ENCODE results near the gene NPTX2.

The NPTX2 gene

DNA sequence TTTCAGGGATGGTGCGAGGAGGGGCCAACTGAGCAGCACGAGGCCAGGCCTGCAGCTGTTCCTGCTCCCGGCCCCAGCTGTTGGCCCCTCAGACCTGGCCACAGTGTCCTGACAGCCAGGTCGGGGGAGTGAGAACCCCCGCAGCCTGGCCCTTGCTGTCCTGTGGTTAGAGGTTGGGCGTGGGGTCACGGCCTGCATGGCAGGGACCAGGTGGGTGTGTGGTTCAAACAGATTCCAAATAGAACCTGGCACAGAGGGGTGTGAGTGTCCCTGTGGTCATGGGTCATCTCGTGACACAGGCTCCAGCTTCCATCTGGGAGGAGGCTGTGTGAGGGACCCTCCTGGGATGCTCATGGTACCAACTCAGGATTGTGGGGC is 10.3 kb downstream of the NPTX2 start:
- H3K4me1 ChIP-seq: no peaks in the 10 kb centered on the region
- no peaks in the 10 kb centered on the region for H3K79me2 ChIP-seq
- no peak overlapping the region for H3K27ac ChIP-seq
- H3K4me3 ChIP-seq (ENCODE audit: low read depth, low read length): no peak overlapping the region
- TF ChIP-seq, protein P1, sequence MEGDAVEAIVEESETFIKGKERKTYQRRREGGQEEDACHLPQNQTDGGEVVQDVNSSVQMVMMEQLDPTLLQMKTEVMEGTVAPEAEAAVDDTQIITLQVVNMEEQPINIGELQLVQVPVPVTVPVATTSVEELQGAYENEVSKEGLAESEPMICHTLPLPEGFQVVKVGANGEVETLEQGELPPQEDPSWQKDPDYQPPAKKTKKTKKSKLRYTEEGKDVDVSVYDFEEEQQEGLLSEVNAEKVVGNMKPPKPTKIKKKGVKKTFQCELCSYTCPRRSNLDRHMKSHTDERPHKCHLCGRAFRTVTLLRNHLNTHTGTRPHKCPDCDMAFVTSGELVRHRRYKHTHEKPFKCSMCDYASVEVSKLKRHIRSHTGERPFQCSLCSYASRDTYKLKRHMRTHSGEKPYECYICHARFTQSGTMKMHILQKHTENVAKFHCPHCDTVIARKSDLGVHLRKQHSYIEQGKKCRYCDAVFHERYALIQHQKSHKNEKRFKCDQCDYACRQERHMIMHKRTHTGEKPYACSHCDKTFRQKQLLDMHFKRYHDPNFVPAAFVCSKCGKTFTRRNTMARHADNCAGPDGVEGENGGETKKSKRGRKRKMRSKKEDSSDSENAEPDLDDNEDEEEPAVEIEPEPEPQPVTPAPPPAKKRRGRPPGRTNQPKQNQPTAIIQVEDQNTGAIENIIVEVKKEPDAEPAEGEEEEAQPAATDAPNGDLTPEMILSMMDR (IDR thresholded peaks at IDR 0.05): no peak
- H3K27me3 ChIP-seq (ENCODE audit: control insufficient read depth, insufficient read depth, low read length): no peaks in the 10 kb centered on the region
- no peak overlapping the region for H3K4me2 ChIP-seq (ENCODE audit: low read length)
- no peak overlapping the region for H2AFZ ChIP-seq
- H3K9ac ChIP-seq: no peak overlapping the region
- no peaks in the 10 kb centered on the region for H3K36me3 ChIP-seq (ENCODE audit: control insufficient read depth, insufficient read depth, low read length)
- H3K9me3 ChIP-seq (ENCODE audit: control insufficient read depth, low read length): no peaks in the 10 kb centered on the region

DNA sequence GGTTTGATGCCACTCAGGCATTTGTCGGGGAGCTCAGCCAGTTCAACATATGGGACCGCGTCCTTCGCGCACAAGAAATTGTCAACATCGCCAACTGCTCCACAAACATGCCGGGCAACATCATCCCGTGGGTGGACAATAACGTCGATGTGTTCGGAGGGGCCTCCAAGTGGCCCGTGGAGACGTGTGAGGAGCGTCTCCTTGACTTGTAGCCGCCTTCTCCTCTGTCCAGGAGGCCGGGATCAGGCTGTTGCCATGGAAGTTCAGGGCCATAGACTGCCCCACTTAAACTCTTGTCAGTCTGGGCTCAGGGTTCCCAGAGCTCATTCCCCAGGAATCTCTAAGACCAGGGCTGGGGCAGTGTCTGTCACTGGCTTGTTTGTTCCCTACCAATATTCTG is 11.3 kb downstream of the NPTX2 start:
- no peaks in the 10 kb centered on the region for H3K79me2 ChIP-seq
- H3K9me3 ChIP-seq (ENCODE audit: control insufficient read depth, low read length): no peaks in the 10 kb centered on the region
- no peaks in the 10 kb centered on the region for H3K36me3 ChIP-seq (ENCODE audit: control insufficient read depth, insufficient read depth, low read length)
- TF ChIP-seq, protein P1 (IDR thresholded peaks at IDR 0.05): no peak
- no peak overlapping the region for H3K27ac ChIP-seq
- no peaks in the 10 kb centered on the region for H3K27me3 ChIP-seq (ENCODE audit: control insufficient read depth, insufficient read depth, low read length)
- no peak overlapping the region for H2AFZ ChIP-seq
- no peak overlapping the region for H3K4me2 ChIP-seq (ENCODE audit: low read length)
- H3K4me3 ChIP-seq (ENCODE audit: low read depth, low read length): no peak overlapping the region
- H3K4me1 ChIP-seq: no peaks in the 10 kb centered on the region
- H3K9ac ChIP-seq: no peak overlapping the region

DNA sequence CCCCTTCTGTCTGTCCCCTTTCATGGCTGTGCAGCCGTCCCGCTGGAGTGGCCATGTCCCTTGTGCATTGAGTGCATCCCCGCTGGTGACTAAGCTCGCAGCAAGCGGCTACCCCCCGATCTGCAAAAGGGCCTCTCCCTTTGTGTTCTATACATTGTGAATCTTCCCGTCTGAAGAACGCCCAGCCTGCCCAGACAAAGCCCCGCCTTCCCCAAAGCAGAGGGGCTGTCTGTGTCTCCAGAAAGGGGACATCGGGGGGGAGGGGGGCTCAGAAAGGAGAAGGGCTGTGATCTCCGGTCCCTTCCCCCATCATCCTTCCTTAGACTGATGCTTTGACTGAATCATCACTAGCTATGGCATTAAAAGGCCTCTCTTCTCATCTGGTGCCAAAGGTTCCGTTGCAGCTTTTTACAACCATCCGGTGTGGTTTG is 11.9 kb downstream of the NPTX2 start:
- Histone ChIP-seq H3K36me3 (ENCODE audit: control insufficient read depth, insufficient read depth, low read length) (no peaks in the 10 kb centered on the region), H2AFZ (no peak overlapping the region), H3K27ac (no peak overlapping the region), H3K4me1 (no peaks in the 10 kb centered on the region), H3K79me2 (no peaks in the 10 kb centered on the region), H3K4me2 (ENCODE audit: low read length) (no peak overlapping the region), H3K27me3 (ENCODE audit: control insufficient read depth, insufficient read depth, low read length) (no peaks in the 10 kb centered on the region), H3K4me3 (ENCODE audit: low read depth, low read length) (no peak overlapping the region), H3K9me3 (ENCODE audit: control insufficient read depth, low read length) (no peaks in the 10 kb centered on the region), H3K9ac (no peak overlapping the region)
- TF ChIP-seq, protein P1 (IDR thresholded peaks at IDR 0.05): no peak

DNA sequence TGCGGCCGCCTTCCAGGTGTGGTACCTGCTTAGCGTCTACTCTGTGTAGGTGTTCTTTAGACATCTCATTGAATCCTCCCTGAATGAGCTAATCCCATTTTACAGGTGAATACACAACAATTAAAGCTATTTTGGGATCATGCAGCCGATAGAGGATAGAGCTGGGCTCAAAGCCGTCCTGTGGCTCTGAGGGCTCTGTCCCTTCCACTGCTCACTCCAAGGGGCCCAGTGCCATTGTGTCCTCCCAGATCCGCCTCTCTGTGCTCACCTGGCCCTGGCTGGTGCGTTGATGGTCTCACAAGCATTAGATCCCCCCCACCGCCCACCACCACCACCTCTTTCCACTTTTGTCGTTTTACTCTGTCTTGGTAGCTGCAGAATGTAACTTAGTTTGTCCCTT is 13.1 kb downstream of the NPTX2 start:
- TF ChIP-seq, protein P1 (IDR thresholded peaks at IDR 0.05): no peak
- H3K9me3 ChIP-seq (ENCODE audit: control insufficient read depth, low read length): no peaks in the 10 kb centered on the region
- H3K27me3 ChIP-seq (ENCODE audit: control insufficient read depth, insufficient read depth, low read length): no peaks in the 10 kb centered on the region

DNA sequence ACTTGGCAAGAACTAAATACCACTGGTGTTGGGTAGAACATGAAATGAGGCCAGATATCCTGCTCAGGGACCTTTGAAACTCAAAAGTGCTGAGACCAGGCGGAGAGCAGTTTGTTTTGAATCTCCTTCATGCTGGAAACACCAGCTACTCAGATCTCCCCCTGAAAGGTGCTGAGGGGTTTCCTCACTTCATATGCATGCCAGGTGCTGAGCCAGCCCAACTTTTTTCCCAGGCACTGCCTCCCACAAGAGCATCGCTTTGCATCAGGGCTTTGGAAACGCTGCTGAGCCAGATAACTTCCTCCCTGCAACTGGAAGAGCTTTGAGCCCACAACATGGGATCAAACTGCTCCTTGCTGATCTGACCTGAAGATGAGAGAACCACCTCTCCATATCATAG is 13.7 kb downstream of the NPTX2 start:
- H3K9me3 ChIP-seq (ENCODE audit: control insufficient read depth, low read length): no peaks in the 10 kb centered on the region
- TF ChIP-seq, protein P1 (IDR thresholded peaks at IDR 0.05): no peak

More for the DNA sequence above, 13.1 kb downstream of the NPTX2 start:
- Histone ChIP-seq H3K4me3 (ENCODE audit: low read depth, low read length) (no peak overlapping the region), H2AFZ (no peak overlapping the region), H3K27ac (no peak overlapping the region), H3K36me3 (ENCODE audit: control insufficient read depth, insufficient read depth, low read length) (no peaks in the 10 kb centered on the region), H3K79me2 (no peaks in the 10 kb centered on the region), H3K9ac (no peak overlapping the region), H3K4me1 (no peaks in the 10 kb centered on the region), H3K4me2 (ENCODE audit: low read length) (no peak overlapping the region)

More for the DNA sequence above, 13.7 kb downstream of the NPTX2 start:
- no peaks in the 10 kb centered on the region for H3K27me3 ChIP-seq (ENCODE audit: control insufficient read depth, insufficient read depth, low read length)
- no peak overlapping the region for H3K9ac ChIP-seq
- no peak overlapping the region for H2AFZ ChIP-seq
- no peaks in the 10 kb centered on the region for H3K4me1 ChIP-seq
- H3K4me3 ChIP-seq (ENCODE audit: low read depth, low read length): no peak overlapping the region
- no peaks in the 10 kb centered on the region for H3K36me3 ChIP-seq (ENCODE audit: control insufficient read depth, insufficient read depth, low read length)
- no peak overlapping the region for H3K4me2 ChIP-seq (ENCODE audit: low read length)
- no peak overlapping the region for H3K27ac ChIP-seq
- no peaks in the 10 kb centered on the region for H3K79me2 ChIP-seq
